ENCODE measurements around the gene ADARB2. TPM values are rescaled to one million over a fixed set of nuclear protein-coding genes. Genes with fewer than 3 reads are reported as not detected.

Gene ADARB2
- polyA plus RNA-seq, 3 donors = not detected

- intact Hi-C loops (cut with micrococcal nuclease) = no loop called here
- Histone ChIP-seq H3K9ac (ENCODE audit: insufficient read depth, low read length, poor library complexity, severe bottlenecking) (no peak overlapping the region), H4K20me1 (ENCODE audit: insufficient read depth, low read length) (no peaks in the 10 kb centered on the region), H3K4me2 (replicated peaks; ENCODE audit: extremely low read depth, low read length, poor library complexity, severe bottlenecking) (no peak overlapping the region), H3K4me1 (ENCODE audit: control insufficient read depth in 1 of 2, insufficient read depth in 2 of 2, low read length in 2 of 2) (no peaks in the 10 kb centered on the region), H3K4me3 (replicated peaks in 1 of 3; ENCODE audit: low read depth in 2 of 3, low read length in 3 of 3) (no peak overlapping the region), H3K27ac (ENCODE audit: low read depth in 1 of 2, low read length in 2 of 2) (no peak overlapping the region), H3K36me3 (replicated peaks in 1 of 2; ENCODE audit: control insufficient read depth in 1 of 2, insufficient read depth in 2 of 2, low read length in 2 of 2) (no peaks in the 10 kb centered on the region), H3K9me3 (replicated peaks in 1 of 2; ENCODE audit: control insufficient read depth in 1 of 2, insufficient read depth in 1 of 2, low read length in 2 of 2) (no peaks in the 10 kb centered on the region), H3K79me2 (ENCODE audit: insufficient read depth, low read length) (no peaks in the 10 kb centered on the region), H3K27me3 (ENCODE audit: control insufficient read depth in 2 of 2, insufficient read depth in 2 of 2, low read length in 2 of 2) (peaks cover 0 to 10% of the 10 kb centered on the region in 2 donors), H2AFZ (ENCODE audit: insufficient read depth, low read depth, low read length, poor library complexity, severe bottlenecking) (no peak overlapping the region)
- peaks cover 0 to 4% (median 0%) of the 10 kb centered on the region in 7 donors for H3K9me3 Mint-ChIP-seq
- DNase-seq = no peak
- no peak overlapping the region for H3K27ac Mint-ChIP-seq
- no peak for TF ChIP-seq CTCF (IDR thresholded peaks at IDR 0.05)
- WGBS (ENCODE audit: insufficient coverage) = 81% methylated on average over 5 of the region's 7 CpGs
- H3K27me3 Mint-ChIP-seq (ENCODE audit: low read depth in 3 of 3) = peaks cover 7 to 12% (median 11%) of the 10 kb centered on the region in 3 donors
- no peak overlapping the region for H3K4me3 Mint-ChIP-seq
- no peaks in the 10 kb centered on the region for H3K4me1 Mint-ChIP-seq
- no peaks in the 10 kb centered on the region for H3K36me3 Mint-ChIP-seq
These were observed 133.1 kb downstream of the ADARB2 start for GRCh38 chr10:1604246-1604645.

DNA sequence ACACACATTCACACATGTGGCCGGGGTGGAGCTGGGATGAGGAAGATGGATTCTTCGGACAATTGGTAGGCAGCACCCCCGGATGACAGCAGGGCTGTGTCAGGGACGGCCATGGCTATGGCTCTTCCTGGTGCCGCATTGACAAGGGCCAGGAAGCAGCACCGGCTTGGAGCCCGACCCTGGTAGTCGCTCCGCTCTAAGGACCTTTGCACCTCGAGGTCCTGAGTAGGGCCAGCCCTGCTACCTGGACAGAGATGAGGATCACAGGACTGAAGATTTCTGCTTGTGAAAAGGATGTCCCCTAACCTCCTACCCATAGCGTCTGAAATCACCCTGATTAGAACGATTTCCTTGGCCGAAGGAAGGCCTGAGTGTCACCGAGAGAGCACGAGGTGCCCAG is 134.1 kb downstream of the ADARB2 start:
- no peaks in the 10 kb centered on the region for H3K9me3 ChIP-seq (replicated peaks in 1 of 2; ENCODE audit: control insufficient read depth in 1 of 2, insufficient read depth in 1 of 2, low read length in 2 of 2)
- H3K27ac ChIP-seq (ENCODE audit: low read depth in 1 of 2, low read length in 2 of 2) = no peak overlapping the region
- Mint-ChIP-seq H3K4me3 (no peak overlapping the region), H3K4me1 (no peaks in the 10 kb centered on the region), H3K27ac (no peak overlapping the region), H3K27me3 (ENCODE audit: low read depth in 3 of 3) (peaks cover 1 to 5% (median 5%) of the 10 kb centered on the region in 3 donors), H3K9me3 (peaks cover 0 to 4% (median 2%) of the 10 kb centered on the region in 7 donors), H3K36me3 (no peaks in the 10 kb centered on the region)
- no peaks in the 10 kb centered on the region for H3K36me3 ChIP-seq (replicated peaks in 1 of 2; ENCODE audit: control insufficient read depth in 1 of 2, insufficient read depth in 2 of 2, low read length in 2 of 2)
- no peak overlapping the region for H3K9ac ChIP-seq (ENCODE audit: insufficient read depth, low read length, poor library complexity, severe bottlenecking)
- 89% methylated on average over 10 of the region's 15 CpGs for WGBS (ENCODE audit: insufficient coverage)
- DNase-seq = no peak
- H3K4me2 ChIP-seq (replicated peaks; ENCODE audit: extremely low read depth, low read length, poor library complexity, severe bottlenecking) = no peak overlapping the region
- peaks cover 0 to under 1% of the 10 kb centered on the region in 2 donors for H3K27me3 ChIP-seq (ENCODE audit: control insufficient read depth in 2 of 2, insufficient read depth in 2 of 2, low read length in 2 of 2)
- no peaks in the 10 kb centered on the region for H4K20me1 ChIP-seq (ENCODE audit: insufficient read depth, low read length)
- no peak for TF ChIP-seq CTCF (IDR thresholded peaks at IDR 0.05)
- intact Hi-C loops (cut with micrococcal nuclease) = no loop called here
- no peaks in the 10 kb centered on the region for H3K4me1 ChIP-seq (ENCODE audit: control insufficient read depth in 1 of 2, insufficient read depth in 2 of 2, low read length in 2 of 2)
- H3K79me2 ChIP-seq (ENCODE audit: insufficient read depth, low read length) = no peaks in the 10 kb centered on the region
- H2AFZ ChIP-seq (ENCODE audit: insufficient read depth, low read depth, low read length, poor library complexity, severe bottlenecking) = no peak overlapping the region
- H3K4me3 ChIP-seq (replicated peaks in 1 of 3; ENCODE audit: low read depth in 2 of 3, low read length in 3 of 3) = no peak overlapping the region
